ENCODE data around the gene SPOCD1. TPM values are rescaled to one million over a fixed set of nuclear protein-coding genes. Genes with fewer than 3 reads are reported as not detected.

The SPOCD1 gene
- polyA plus RNA-seq, 3 donors = not detected

DNA sequence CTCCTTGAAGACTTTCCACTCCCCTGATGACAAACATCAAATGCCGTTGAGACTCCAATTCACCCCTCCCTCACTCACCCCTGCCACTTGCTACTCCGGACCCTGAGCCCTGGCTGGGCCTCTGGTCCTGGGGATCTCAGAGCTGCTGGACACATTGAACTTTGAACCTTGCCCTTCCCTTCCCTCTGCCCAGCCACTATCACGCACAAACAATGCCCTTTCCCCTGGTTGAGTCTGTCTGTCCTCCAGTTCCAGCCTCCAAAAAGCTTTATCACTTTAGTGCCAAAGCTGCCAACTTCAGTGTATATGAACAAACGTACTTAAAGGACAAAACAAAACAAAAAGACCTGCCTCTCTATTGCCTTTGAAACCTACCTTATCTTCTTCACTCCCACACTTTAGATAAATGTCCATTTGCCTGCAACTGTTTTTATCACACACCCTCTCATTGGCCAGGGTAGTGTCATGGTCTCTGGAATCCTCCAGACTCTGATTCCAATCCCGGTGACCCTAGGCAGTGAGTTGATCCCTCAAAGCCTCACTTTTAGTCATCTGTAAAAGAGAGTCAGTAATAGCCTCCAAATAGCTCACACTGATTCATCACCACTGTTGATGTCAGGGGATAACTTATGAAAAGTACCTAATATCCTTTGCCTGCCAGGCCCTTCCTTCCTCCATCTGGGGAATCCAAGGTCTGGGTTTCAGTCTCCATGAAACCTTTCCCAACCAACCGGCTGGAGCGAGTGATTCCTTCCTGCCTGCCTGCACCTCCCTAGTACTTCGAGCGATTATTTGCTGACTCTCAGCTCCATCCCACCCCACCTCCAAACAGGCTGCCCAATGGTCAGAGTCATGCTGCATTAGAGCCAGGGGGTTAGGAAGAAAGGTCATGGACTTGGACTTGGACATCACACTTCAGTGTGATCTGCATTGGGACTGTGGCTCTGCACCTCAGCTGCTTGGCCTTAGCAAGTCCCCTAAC, 15.9 kb upstream of the SPOCD1 start:
- 95% methylated on average over 6 of the region's 9 CpGs for WGBS (ENCODE audit: insufficient coverage)
- H2AFZ ChIP-seq (ENCODE audit: insufficient read depth, low read depth, low read length, poor library complexity, severe bottlenecking) = no peak overlapping the region

DNA sequence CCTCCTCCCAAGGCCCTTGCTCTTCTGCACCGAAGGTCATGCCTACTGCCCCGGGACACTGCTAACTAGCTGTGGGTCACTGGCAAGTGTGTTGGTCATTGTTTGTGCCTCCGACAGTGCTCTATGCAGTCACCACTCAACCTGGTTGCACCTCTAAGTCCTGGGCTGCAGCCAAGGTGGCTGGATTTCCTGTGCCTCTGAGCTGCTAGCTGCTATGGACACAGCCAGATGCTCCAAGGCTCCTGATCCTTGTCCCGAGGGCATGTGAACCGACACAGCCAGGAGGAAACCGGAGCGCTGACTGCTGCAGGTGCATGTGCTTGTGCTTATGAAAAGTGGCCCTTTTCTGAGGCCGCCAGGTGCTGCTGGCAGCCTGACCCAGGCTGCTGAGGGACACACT, 14.7 kb upstream of the SPOCD1 start:
- Histone ChIP-seq H3K9ac (ENCODE audit: insufficient read depth, low read length, poor library complexity, severe bottlenecking) (no peak overlapping the region), H3K9me3 (replicated peaks in 1 of 2; ENCODE audit: control insufficient read depth in 1 of 2, insufficient read depth in 1 of 2, low read length in 2 of 2) (no peaks in the 10 kb centered on the region), H4K20me1 (ENCODE audit: insufficient read depth, low read length) (no peaks in the 10 kb centered on the region), H3K27ac (ENCODE audit: low read depth in 1 of 2, low read length in 2 of 2) (no peak overlapping the region), H3K36me3 (replicated peaks in 1 of 2; ENCODE audit: control insufficient read depth in 1 of 2, insufficient read depth in 2 of 2, low read length in 2 of 2) (no peaks in the 10 kb centered on the region), H3K79me2 (ENCODE audit: insufficient read depth, low read length) (no peaks in the 10 kb centered on the region), H3K27me3 (ENCODE audit: control insufficient read depth in 2 of 2, insufficient read depth in 2 of 2, low read length in 2 of 2) (no peaks in the 10 kb centered on the region), H3K4me2 (replicated peaks; ENCODE audit: extremely low read depth, low read length, poor library complexity, severe bottlenecking) (no peak overlapping the region), H3K4me1 (ENCODE audit: control insufficient read depth in 1 of 2, insufficient read depth in 2 of 2, low read length in 2 of 2) (peaks cover 14 to 25% of the 10 kb centered on the region in 2 donors), H3K4me3 (replicated peaks in 1 of 3; ENCODE audit: low read depth in 2 of 3, low read length in 3 of 3) (no peak overlapping the region), H2AFZ (ENCODE audit: insufficient read depth, low read depth, low read length, poor library complexity, severe bottlenecking) (no peak overlapping the region)
- Mint-ChIP-seq H3K9me3 (peaks cover 0 to 2% (median 0%) of the 10 kb centered on the region in 7 donors), H3K36me3 (no peaks in the 10 kb centered on the region), H3K4me1 (peaks cover 28% of the 10 kb centered on the region), H3K27me3 (ENCODE audit: low read depth in 3 of 3) (peaks cover 7 to 11% (median 8%) of the 10 kb centered on the region in 3 donors), H3K4me3 (no peak overlapping the region), H3K27ac (no peak overlapping the region)
- TF ChIP-seq, protein P1, sequence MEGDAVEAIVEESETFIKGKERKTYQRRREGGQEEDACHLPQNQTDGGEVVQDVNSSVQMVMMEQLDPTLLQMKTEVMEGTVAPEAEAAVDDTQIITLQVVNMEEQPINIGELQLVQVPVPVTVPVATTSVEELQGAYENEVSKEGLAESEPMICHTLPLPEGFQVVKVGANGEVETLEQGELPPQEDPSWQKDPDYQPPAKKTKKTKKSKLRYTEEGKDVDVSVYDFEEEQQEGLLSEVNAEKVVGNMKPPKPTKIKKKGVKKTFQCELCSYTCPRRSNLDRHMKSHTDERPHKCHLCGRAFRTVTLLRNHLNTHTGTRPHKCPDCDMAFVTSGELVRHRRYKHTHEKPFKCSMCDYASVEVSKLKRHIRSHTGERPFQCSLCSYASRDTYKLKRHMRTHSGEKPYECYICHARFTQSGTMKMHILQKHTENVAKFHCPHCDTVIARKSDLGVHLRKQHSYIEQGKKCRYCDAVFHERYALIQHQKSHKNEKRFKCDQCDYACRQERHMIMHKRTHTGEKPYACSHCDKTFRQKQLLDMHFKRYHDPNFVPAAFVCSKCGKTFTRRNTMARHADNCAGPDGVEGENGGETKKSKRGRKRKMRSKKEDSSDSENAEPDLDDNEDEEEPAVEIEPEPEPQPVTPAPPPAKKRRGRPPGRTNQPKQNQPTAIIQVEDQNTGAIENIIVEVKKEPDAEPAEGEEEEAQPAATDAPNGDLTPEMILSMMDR (IDR thresholded peaks at IDR 0.05) = no peak
- intact Hi-C loops (cut with micrococcal nuclease) = no loop called here
- WGBS (ENCODE audit: insufficient coverage) = 97% methylated on average over 8 of the region's 8 CpGs
- no peak for DNase-seq

More for the DNA sequence above, 15.9 kb upstream of the SPOCD1 start:
- TF ChIP-seq, protein P1 (IDR thresholded peaks at IDR 0.05) = no peak
- intact Hi-C loops (cut with micrococcal nuclease) = no loop called here
- H3K4me3 ChIP-seq (replicated peaks in 1 of 3; ENCODE audit: low read depth in 2 of 3, low read length in 3 of 3) = no peak overlapping the region
- H3K9me3 ChIP-seq (replicated peaks in 1 of 2; ENCODE audit: control insufficient read depth in 1 of 2, insufficient read depth in 1 of 2, low read length in 2 of 2) = no peaks in the 10 kb centered on the region
- Mint-ChIP-seq H3K4me3 (no peak overlapping the region), H3K27ac (no peak overlapping the region), H3K36me3 (no peaks in the 10 kb centered on the region), H3K4me1 (peaks cover 21% of the 10 kb centered on the region), H3K9me3 (peaks cover 0 to 2% (median 0%) of the 10 kb centered on the region in 7 donors), H3K27me3 (ENCODE audit: low read depth in 3 of 3) (peaks cover 6 to 11% (median 8%) of the 10 kb centered on the region in 3 donors)
- no peak for DNase-seq
- H3K4me1 ChIP-seq (ENCODE audit: control insufficient read depth in 1 of 2, insufficient read depth in 2 of 2, low read length in 2 of 2) = peaks cover 13 to 19% of the 10 kb centered on the region in 2 donors
- no peaks in the 10 kb centered on the region for H4K20me1 ChIP-seq (ENCODE audit: insufficient read depth, low read length)
- no peak overlapping the region for H3K27ac ChIP-seq (ENCODE audit: low read depth in 1 of 2, low read length in 2 of 2)
- H3K79me2 ChIP-seq (ENCODE audit: insufficient read depth, low read length) = no peaks in the 10 kb centered on the region
- H3K27me3 ChIP-seq (ENCODE audit: control insufficient read depth in 2 of 2, insufficient read depth in 2 of 2, low read length in 2 of 2) = no peaks in the 10 kb centered on the region
- no peak overlapping the region for H3K4me2 ChIP-seq (replicated peaks; ENCODE audit: extremely low read depth, low read length, poor library complexity, severe bottlenecking)
- H3K36me3 ChIP-seq (replicated peaks in 1 of 2; ENCODE audit: control insufficient read depth in 1 of 2, insufficient read depth in 2 of 2, low read length in 2 of 2) = no peaks in the 10 kb centered on the region
- H3K9ac ChIP-seq (ENCODE audit: insufficient read depth, low read length, poor library complexity, severe bottlenecking) = no peak overlapping the region

Measured in CD14-positive monocyte (primary cell).